CD4-positive, alpha-beta T cell treated with Interleukin-17A for 4 hours (primary cell): Measurements from ENCODE around the gene RGS9.
"Not testable (repeated sequence)": the region's sequence is repeated elsewhere in the genome, so short reads cannot be mapped to it uniquely, and the experiment has no call there.

Source experiments
- DNase-seq: peaks from one replicate; pipeline ENCODE4 v3.0.0-alpha.2; 2020; ENCODE audit warnings: mixed read lengths

The RGS9 gene

DNA sequence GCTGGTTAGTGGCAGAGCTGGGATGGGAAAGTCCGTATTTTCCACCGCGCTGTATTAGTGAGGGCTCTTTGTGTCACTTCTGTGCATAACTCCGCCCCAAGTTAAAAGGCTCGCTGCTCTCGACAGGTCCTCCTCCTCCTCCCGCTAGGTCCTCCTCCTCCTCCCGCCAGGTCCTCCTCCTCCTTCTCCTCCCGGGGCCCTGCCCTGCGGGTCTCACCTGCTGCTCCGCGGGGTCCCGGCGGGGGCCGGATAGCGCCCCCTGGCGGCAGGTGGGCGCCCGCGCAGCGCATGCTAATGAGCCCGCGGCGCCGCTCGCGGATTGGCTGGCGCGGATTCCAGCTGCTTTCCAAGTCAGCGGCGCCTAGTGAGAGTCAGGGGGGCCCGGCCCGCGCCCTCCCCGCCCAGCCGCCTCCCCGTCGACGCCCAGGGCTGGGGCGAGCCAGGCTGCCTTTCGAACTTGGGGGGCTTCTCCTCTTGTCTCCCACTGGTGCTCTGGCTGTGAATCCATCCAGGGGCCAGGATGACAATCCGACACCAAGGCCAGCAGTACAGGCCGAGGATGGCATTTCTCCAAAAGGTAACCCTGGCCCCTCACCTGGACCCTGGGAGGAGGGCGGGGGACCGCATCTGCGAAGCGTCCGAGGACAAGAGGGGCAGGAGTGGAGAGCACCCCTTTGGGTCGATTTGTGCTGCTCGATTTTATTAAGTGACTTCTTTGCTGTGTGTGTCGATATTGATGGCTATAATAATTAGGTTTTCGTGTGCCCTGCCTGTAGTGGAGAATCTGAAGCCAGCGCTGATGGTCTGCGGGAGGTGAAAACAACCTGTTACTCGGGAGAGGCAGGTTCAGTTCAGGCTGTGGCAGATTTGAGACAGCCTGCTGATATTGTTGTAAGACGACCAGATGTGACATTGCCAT is at the start of gene RGS9:
Gene RGS9 (plus strand): TSS at position 350 of the 919 bp plus-strand sequence. CDS start 171 bp downstream, at position 521.
- DNase-seq = peak; percentile 88

DNA sequence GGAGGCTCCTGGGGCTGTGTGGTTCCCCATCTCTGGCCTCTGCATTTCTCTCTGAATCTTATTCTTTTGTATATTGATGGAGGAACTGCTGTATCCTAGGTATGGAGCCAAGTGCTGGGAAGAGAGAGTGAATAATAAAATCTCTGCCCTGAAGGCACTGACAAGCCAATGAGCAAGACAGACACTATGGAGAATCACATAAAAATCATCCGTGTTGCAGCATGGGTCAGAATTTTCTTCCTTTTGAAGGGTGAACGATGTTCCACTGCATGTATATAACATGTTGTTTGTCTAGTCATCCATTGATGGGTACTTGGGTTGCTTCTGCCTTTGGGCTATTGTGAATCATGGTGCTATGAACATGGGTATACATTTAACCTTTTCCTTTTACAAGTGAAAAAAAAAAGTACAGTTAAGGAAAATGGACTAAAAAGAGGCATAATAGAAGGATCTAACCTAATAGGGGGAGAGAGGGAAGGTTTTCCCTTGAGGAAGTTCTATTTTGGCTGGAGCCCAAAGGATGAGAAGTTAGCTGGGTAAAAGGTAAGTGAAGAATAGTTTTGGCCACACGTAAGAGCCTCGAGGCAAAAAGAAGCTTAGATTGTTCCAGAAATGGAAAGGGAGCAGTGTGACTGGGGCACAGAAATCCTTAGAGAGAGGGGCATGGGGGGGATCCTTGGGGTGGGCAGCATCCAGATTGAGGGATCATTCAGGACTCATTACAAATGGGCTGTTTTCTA is 48.4 kb upstream of the RGS9 start:
- no peak for DNase-seq

DNA sequence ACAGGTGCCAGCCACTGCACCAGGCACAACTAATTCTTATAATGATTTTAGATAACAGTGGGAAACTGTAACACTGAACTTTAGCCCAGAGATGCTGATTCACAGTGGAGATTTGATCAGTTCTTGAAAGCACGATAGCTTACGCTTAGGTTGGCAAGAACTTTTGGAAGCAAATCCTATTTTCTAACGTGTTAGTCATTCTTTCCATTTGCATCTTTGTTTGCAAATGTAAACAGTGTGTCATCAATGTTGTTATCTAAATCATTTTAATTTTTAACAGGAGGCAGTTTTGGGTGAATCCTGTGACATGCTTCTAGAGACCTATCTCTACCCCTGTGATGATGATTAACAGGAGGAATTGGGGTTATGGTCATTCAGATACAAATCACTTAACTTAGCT is 44.9 kb upstream of the RGS9 start:
- DNase-seq = no peak

DNA sequence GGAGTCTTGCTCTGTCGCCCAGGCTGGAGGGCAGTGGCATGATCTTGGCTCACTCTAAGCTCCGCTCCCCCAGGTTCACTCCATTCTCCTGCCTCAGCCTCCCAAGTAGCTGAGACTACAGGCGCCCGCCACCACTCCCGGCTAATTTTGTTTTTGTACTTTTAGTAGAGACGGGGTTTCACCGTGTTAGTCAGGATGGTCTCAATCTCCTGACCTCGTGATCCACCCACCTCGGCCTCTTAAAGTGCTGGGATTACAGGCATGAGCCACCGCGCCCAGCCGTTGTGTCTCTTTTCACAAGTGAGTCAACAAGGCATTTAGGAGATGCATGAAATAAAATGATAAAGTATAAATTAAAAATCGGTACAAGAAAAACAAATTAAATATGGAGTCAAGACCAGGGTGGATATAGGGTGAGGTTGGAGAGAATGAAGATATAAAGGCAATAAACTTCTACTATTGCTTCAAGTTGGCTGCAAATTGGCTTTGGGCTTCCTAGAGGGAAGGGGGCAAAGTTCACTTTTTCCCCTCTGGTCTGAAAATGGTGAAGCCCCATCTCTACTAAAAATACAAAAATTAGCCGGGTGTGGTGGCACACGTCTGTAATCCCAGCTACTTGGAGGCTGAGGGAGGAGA is 44.3 kb upstream of the RGS9 start:
- DNase-seq = not testable (repeated sequence)

- DNase-seq = no peak
Observed at GRCh38 chr17:65093930-65094329, 43.2 kb upstream of the RGS9 start.

- DNase-seq = no peak
Observed at GRCh38 chr17:65095465-65095864, 41.7 kb upstream of the RGS9 start.

- DNase-seq = not testable (repeated sequence)
Observed at GRCh38 chr17:65096382-65096781, 40.8 kb upstream of the RGS9 start.

DNA sequence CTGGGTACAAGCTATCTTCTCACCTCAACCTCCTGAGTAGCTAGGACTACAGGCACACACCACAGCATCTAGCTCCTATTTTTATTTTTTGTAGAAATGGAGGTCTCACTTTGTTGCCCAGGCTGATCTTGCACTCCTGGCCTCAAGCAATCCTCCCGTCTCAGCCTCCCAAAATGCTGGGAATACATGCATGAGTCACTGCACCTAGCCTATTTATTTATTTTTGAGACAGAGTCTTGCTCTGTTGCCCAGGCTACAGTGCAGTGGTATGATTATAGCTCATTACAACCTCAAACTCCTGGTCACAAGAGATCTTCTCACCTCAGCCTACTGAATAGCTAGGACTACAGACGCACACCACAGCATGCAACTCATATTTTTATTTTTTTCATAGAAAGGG is 40.1 kb upstream of the RGS9 start:
- DNase-seq = no peak

DNA sequence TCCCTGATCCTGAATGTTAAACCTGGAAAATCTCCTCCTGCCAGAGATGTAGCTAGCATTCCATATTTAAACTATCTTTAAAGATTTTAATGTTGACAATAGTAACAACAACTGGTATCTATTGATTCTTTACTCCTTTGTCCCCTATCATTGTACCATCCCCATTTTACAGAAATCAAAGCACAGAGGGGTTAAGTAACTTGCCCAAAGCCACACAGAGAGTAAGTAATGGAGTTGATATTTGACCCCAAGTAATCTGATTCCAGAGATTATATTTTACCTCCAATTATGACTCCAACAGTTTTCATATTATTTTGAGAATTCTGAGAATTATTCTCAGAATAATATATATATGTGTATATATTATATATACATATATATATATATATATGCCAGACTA is 37.7 kb upstream of the RGS9 start:
- DNase-seq = no peak

DNA sequence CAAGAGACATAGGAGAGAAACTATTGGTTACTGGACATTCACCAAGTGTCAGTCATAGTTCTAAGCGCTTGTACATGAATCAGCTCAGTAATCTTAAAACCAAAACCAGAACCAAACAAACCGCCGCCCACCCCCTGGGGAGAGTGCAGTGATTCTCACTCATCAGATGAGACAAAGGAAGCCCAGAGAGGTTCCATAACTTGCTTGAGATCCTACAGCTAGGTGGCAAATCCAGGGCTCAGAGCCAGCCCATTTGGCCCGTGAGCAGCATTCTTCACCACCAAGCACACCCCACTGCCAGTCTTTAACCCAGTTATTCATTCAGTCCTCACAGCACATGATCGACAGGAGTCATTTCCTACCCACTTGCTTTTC is 37.2 kb upstream of the RGS9 start:
- DNase-seq = peak; percentile 64

DNA sequence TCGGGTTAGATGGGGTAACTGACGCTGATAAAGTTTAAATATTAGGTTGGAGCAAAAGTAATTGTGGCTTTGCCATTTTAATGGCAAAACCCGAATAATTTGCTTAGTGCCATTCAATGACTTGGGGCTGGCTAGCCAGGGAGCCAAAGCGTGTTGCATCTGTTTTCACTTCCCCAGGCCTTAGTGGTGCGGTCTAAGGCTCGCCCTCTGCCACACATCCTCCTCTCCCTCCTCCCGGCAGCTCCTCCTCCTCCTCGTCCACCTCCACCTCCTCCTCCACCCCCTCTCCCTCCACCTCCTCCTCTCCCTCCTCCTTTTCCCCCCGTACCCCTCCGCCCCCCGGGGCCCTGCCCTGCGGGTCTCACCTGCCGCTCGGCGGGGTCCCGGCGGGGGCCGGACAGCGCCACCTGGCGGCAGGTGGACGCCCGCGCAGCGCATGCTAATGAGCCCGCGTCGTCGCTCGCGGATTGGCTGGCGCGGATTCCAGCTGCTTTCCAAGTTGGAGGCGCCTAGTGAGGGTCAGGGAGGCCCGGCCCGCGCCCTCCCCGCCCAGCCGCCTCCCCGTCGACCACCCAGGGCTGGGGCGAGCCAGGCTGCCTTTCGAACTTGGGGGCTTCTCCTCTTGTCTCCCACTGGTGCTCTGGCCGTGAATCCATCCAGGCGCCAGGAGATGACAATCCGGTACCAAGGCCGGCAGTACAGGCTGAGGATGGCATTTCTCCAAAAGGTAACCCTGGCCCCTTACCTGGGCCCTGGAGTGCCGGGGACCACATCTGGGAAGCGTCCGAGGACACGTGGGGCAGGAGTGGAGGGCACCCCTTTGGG is 36.6 kb upstream of the RGS9 start:
- peak; percentile 87 for DNase-seq

- DNase-seq = no peak
Observed at GRCh38 chr17:65101371-65101770, 35.8 kb upstream of the RGS9 start.

DNA sequence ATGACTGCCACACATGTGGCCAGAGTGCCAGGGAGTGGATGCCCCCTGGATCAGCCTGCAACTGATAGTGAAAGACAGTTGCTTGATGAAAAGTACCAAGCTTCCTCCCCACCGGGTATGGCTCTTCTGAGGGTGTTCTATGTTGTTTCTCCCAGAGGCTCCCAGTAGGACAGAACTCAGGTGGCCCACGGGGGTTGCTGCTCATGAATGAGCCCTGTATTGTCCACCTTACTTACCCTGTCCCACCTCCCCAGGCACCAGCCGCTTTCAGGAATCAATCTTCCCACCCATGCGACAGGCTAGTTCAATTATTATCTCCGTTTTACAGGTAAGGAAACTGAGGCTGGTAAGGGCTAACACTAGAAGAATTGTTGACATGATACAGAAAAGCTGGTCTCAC is 34.9 kb upstream of the RGS9 start:
- DNase-seq = no peak

DNA sequence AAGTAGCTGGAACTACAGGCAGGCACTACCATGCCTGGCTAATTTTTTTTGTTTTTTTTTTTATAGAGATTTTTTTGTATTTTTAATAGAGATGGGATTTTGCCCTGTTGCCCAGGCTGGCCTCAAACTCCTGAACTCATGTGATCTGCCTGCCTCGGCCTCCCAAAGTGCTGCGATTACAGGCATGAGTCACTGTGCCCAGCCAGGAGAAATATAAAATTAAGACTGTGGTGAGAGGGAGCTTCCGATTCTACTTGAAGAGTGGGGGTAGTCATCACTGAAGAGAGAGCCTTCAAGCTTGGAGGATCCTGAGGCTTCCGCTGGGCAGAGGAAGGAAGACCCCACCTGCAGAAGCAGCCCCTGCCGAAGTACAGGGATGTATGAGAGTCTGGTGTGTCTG is 34.4 kb upstream of the RGS9 start:
- no peak for DNase-seq

GRCh38 chr17:65103431-65103830 is 33.7 kb upstream of the RGS9 start:
- no peak for DNase-seq

GRCh38 chr17:65103896-65104295 is 33.3 kb upstream of the RGS9 start:
- DNase-seq = no peak

DNA sequence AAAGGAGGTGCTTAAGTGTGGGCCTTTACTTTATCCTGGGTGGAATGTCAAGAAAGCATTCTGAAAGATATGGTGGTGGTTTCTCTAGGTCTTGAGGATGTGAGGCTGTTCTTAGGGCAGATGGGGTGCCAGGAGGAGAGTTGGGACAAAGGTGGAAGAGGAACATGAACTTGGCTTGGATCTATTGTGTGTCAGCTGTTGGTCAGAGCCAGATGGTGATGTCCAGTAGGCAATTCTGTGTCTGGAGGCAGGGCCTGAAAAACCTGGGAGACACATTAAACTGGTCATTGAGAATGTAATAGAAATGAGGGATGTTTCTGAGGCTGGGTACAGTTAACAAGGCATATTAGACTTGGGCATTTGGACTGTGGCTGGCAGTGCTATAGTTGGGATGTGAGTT is 32.6 kb upstream of the RGS9 start:
- no peak for DNase-seq

GRCh38 chr17:65104973-65105372 is 32.2 kb upstream of the RGS9 start:
- DNase-seq = no peak

DNA sequence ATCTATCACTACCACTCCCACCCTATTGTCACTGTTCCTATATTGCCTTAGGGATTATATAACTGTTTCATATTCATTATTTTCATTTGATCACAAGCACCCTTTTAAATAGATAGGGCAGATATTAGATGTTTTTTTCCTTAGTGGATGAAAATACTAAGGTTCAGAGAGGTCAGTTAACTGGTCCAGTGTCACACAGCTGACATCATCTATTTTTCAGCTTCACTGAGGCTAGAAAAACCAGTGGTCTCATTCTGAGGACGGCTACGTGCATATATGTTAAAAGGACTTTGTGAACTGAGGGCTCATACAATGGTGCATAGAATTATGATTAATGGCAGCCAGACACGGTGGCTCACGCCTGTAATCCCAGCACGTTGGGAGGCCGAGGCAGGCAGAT is 29.0 kb upstream of the RGS9 start:
- no peak for DNase-seq

DNA sequence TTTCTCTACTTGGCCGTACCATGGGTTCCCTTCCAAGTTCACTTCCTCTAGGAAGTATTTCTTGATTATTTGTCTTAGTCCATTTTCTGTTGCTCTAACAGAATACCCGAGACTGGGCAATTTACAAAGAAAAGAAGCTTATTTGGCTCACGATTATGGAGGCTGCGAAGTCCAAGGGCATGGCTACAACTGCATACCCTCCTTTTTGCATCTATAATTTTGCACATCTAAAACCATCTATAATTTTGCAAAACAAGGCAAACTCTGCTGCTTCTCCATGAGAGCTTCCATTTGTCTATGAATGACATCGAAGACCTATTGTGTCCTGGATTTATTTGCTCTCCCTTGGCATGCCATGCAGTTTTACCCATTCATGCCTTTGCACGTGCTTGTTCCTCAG is 27.6 kb upstream of the RGS9 start:
- no peak for DNase-seq

- DNase-seq = no peak
Observed at GRCh38 chr17:65109990-65110680, 27.0 kb upstream of the RGS9 start.

DNA sequence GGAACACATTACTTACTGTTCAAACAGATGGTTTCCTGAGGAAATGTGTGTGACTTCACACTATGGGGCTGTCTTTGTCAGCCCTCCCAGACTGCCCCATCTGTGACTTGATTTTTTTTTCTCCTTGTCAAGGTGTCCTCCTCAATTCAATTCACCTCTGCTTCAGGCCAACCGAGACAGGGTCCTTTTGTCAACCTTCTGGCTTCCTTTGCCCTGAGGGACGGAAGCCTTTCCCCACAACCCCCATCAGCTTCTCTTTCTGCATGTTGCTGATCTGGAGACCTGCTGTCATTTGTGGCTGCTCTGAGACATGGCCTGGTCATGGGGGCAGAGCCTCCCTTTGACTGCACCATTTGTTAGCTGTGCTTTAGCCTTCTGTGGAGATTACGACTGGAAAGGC is 21.3 kb upstream of the RGS9 start:
- no peak for DNase-seq
